Right renal cortex interstitium (tissue), 3 donors: ENCODE results near the gene TULP4. TPM values are rescaled to one million over a fixed set of nuclear protein-coding genes. Genes with fewer than 3 reads are reported as not detected.
"Not testable (repeated sequence)": the region's sequence is repeated elsewhere in the genome, so short reads cannot be mapped to it uniquely, and the experiment has no call there.

Experiments
- DNase-seq, 3 donors: peaks; one replicate each; pipeline ENCODE4 v3.0.0-alpha.2; 2013; ENCODE audit warnings: low read depth in 3 of 3, low spot score in 2 of 3
- polyA plus RNA-seq, 3 donors: library from polyadenylated mRNA; unstranded; fragments of 120-200 nt; gene quantifications; one replicate each; pipeline ENCODE4 v1.2.1, GENCODE V29; 2013; ENCODE audit not compliant: insufficient read length in 3 of 3

TULP4 gene
- polyA plus RNA-seq, 3 donors = 17.7 to 19.1 (median 18.4) TPM

- no peak for DNase-seq
These were observed 74.8 kb downstream of the TULP4 start for GRCh38 chr6:158387036-158387435.

GRCh38 chr6:158387578-158387977 lies 75.3 kb downstream of the TULP4 start:
- no peak for DNase-seq

DNA sequence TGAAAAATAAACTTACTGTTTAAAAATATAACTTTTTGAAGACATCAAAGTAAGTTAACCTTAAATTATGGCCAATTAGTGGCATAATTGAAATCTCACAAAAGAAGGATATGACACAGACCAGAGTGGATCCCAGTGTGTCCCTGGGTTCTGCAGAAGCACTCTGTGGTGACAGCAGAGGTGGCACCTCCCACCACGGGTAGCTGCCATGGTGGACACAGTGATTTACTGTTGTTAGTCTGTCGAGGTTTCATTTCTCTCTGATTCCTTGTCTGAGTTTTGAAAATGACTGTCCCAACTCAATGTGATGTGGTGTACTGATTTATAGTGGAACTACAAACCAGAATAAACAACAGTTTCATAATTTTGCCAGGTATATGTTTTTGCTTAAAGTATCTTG lies 76.5 kb downstream of the TULP4 start:
- no peak for DNase-seq

DNA sequence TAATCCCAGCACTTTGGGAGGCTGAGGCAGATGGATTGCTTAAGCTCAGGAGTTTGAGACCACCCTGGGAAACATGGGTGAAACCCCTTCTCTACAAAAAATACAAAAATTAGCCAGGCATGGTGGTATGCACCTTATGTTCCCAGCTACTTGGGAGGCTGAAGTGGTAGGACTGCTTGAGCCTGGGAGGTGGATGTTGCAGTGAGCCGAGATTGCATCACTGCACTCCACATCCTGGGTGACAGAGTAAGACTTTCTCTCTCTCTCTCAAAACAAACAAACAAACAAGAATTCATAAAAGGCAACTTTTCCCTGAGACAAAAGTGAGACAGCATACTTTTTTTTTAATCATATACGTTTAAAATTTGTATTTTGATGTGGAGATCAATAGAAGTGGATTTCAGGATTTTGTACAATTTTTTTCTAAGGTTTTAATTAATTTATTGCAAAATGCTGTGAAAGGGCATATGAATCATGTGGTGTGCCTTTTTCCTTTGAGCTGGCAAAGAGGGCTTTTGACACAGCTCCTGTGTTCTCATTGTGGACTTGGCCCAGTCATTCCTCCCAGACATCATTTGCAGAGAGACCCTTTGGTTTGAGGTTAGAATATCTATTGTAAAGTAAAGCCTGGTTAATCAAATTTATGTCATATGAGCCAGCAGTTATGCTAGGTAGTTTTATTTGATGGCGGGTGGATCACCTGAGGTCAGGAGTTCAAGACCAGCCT lies 77.1 kb downstream of the TULP4 start:
- DNase-seq = no peak

DNA sequence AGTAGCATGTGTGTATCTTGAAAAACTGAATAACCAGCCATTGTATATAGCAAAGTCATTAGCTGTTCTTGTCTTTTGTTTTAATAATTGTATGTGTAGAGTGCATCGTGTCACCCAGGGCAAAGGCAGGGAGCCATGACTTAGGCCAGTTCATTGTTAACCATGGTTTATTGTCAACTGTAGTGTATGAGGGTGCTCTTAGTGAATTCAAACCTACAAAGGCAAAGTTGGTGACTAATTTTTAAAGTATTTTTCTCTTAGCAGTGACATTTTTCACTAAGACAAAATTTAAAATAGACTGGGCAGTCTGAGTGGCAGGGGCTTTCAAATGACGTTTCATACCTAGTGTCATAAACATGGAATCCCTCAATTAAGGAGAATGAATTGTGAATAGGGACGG lies 79.0 kb downstream of the TULP4 start:
- no peak for DNase-seq

DNA sequence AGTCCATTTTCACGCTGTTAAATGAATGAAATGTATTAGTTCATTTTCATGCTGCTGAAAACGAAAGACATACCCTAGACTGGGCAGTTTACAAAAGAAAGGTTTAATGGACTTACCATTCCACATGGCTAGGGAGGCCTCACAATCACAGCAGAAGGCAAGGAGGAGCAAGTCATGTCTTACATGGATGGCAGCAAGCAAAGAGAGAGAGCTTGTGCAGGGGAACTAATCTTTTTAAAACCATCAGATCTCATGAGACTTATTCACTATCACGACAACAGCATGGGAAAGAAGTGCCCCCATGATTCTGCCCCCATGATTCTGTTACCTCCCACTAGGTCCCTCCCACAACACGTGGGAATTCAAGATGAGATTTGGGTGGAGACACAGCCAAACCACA lies 79.7 kb downstream of the TULP4 start:
- not testable (repeated sequence) for DNase-seq

GRCh38 chr6:158396136-158396535 lies 83.9 kb downstream of the TULP4 start:
- no peak for DNase-seq

GRCh38 chr6:158397578-158397977 lies 85.3 kb downstream of the TULP4 start:
- no peak for DNase-seq

- no peak for DNase-seq
These were observed 86.2 kb downstream of the TULP4 start for GRCh38 chr6:158398252-158399024.

DNA sequence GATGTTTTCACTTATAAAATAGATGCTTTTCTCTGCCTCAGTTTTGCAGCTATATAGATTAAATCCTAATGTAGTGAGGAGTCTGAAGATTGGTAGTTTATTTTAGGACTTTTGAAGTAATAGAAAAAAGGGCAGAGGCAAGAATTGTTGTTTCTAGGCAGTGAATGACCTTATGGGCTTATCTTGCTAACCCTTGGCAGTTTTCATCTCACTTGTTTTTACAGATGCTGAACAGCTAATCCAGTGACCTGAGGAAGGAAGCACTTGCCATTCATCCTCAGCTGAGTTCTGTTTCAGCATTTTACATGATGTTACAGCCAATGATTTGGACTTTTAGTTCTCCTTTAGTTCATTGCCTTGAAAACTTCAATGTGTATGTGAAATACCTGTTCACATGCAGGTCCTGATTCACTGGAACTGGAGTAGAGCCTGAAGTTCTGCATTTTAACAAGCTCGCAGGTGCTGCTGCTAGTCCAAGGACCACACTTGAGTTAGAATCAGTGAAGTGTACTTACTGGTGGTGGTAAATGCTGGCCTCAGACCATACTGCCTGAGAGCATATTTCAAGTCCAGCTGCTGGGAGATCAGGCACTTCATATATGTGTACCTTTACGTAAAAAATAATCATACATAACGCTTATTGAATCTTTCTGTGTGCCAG lies 86.9 kb downstream of the TULP4 start:
- DNase-seq = no peak

DNA sequence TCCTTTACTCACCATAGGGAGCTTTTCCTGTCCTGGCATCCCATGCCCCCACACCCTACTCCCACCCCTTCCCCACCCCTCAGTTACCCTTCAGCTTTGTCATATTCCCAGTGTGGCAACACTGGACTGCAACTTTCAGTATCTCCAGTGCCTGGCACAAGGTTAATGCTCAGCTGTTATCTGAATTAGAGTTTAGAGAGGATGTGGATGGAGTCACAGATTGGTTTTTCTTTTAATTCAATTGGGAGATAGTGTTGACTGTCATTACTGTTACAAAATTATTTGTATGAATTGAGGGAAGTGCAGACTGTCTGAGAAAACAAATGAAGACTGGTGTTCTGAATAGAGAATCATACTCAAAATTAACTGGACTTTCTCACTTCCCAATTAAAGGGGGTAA lies 89.9 kb downstream of the TULP4 start:
- no peak for DNase-seq

GRCh38 chr6:158405321-158405831 lies 93.1 kb downstream of the TULP4 start:
- DNase-seq = not testable (repeated sequence)

- no peak for DNase-seq
These were observed 93.7 kb downstream of the TULP4 start for GRCh38 chr6:158405933-158406332.

GRCh38 chr6:158406736-158407135 lies 94.5 kb downstream of the TULP4 start:
- no peak for DNase-seq

GRCh38 chr6:158408013-158408412 lies 95.7 kb downstream of the TULP4 start:
- DNase-seq = no peak

GRCh38 chr6:158408552-158409130 lies 96.4 kb downstream of the TULP4 start:
- DNase-seq = no peak

GRCh38 chr6:158409451-158409850 lies 97.2 kb downstream of the TULP4 start:
- DNase-seq = no peak

DNA sequence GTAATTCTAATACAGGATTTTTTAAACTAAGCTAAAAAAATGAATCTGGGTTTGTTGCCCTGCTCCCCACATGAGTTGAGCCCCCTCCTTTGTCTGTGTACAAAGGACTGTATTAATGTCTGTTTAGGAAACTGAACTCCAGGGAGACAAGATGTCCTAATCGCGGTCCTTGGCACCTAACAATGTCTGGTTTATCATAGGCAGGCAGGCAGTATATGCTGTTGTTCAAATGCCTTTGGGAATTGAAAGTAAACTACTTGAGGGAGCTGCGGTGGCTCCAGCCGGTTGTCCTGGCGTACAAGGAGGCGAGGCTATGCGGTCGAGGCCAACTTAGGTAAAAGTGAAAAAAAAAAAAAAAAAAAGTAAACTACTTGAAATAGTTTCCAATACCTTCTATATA lies 98.5 kb downstream of the TULP4 start:
- DNase-seq = no peak

- DNase-seq = no peak
These were observed 99.7 kb downstream of the TULP4 start for GRCh38 chr6:158411998-158412397.

DNA sequence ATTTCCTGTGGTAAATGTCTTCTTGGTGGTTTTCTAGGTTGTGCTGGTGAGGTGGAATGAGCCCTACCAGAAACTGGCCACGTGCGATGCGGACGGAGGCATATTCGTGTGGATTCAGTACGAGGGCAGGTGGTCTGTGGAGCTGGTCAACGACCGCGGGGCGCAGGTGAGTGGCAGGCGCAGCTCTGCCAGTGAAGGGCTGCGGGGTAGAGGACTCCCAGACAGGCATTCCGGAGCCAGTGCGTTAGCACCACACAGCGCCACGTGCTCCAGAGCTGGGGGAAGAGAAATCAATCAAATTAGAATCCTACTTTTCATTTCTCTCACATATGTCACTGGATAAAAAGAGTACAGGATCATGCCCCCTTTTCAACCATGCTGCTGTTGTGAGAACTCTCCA lies 100.8 kb downstream of the TULP4 start:
- DNase-seq = no peak
